ENCODE data around the gene NTM.

The NTM gene

DNA sequence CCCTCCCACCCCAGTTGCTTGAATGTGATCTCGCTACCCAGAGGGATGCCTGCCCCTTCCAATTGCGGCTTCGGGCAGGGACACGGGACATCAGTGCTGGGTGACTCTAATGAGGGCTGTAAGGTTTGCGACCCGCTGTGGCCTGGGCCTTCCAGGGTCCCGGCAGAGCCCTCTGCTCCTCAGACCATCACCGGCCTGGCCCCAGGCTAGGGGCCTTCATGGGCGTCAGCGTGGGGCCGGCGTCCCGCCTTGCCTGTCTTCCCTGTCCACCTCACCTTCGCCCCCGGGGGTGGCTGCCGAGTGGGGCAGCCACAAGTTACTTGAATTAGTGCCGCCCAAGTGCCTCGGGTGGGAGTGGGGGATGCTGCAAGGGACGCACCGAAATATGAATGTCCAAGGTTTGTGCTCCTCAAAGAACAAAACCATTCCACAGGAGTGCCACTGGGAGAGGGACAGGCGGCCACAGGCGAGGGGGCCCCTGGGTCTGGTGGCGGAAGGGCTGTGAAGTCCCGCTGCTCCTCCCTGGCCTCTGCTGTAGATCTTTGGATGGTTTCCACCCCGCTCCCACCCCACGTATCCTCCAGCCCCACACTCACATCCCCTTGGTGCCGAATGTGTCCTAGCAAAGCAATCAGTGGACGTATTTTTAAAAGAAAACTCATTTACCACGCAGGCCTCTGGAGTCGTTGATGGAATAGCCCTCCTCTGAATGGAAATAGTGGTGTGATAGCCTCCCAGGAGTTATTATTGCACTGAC is 317.1 kb downstream of the NTM start:
- DNase-seq (ENCODE audit: low read depth): no peak

DNA sequence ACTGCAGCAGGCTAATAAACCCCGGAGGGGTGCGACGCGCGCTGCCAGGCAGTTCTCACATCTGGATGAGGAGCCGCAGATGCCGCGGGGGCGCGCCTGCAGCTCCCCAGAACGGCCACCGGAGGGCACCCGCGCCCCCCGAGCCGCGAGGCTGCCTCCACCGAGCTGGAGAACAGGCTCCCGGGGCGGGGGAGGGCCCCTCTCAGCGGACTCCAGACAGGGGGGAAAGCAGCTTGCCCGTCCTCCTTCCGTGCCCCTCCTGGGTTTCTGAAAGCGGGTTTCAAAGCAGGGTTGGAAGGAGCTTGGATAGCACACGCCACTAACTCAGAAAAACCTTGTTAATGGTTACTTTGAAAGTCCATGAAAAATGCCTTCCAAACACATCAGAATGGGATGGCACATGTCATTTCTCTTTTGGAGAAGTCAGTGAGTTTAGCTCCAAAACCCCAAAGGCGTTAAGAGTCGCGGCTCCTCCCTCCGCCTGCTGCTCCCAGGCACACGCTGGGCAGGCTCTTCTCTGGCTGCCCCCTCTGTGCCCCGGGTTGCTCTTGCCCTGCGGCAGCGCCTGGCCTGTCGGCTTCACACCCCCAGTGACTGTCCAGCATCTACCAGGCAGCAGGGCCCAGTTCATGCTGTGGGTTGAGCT is 317.8 kb downstream of the NTM start:
- no peak for DNase-seq (ENCODE audit: low read depth)

DNA sequence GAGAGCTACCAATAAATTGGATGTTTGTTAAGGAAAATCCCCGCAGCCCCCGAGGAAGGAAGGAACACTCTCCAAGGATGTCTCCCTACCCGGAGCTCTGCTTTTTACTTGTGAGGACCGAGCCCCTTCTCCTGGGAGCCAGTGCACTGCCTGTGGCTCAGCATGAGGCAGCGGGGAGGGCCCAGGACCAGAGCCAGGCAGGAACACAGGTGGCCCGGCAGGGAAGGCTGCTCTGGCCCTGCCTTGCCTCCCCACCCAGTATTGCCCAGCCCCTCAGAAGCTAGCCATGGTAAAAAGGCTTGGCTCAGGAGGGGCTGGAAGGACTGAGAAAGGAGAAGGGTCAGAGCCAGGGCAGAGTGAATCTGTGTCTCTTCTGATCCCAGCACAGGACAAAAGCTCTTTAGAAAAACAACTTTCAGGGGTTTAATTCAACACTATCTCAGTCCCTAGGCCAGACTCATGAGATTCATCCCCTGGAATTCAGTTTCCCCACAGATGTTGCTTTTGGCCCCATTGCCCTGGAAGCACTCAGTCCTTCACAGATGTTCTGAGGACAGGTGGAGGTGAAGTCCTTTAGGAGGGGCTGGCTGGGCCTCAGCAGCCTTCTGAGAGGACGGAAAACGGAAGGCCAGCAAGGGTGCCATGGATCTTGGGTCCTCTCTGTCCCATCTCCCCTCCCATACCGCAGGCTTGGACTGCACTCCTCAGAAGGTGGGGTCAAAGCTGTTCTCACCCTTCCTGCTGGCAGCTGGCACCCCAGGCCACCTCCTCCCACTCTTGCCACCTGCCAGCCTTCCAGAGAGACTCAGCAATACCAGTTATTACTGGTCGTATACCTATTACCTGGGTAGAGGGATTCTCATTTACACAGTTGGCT is 318.9 kb downstream of the NTM start:
- DNase-seq (ENCODE audit: low read depth): no peak

DNA sequence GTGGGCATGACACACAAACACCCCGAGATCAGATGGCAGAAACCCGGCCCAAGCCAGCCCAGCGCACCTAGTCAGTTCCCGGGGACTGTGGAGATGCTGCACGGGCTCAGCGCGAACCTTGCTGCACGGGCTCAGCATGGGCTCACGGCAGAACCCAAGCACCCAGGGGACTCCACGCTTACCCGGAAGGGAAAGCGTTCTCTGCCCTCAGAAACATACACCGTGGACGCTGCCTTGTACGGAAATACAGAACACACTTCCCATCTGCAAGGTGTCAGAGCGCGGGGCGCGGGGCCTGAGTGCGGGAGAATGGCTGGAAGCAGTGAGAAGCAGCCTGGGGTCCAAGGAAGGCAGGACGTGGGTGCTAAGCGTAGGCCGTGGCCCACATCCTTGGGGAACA is 319.9 kb downstream of the NTM start:
- no peak for DNase-seq (ENCODE audit: low read depth)

DNA sequence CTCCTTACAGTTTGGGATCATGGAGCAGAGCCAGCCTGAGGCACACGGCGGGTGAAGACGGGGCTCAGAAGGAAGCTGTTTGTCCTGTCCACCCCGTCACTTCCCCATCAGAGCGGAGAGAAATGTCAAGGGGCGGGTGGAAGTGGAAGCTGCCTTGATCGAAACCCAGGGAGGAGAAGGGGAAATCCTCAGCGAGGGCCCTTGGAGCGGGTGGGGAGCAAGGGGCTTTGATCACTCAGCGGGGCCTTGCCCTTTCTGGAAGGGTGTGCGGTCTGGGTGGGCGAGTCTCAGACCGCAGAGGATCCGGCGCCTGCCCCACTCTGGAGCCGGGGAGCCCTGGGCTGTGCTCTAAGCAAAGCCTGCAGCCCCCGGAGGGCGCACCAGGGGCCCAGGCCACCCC is 320.4 kb downstream of the NTM start:
- DNase-seq (ENCODE audit: low read depth): no peak

DNA sequence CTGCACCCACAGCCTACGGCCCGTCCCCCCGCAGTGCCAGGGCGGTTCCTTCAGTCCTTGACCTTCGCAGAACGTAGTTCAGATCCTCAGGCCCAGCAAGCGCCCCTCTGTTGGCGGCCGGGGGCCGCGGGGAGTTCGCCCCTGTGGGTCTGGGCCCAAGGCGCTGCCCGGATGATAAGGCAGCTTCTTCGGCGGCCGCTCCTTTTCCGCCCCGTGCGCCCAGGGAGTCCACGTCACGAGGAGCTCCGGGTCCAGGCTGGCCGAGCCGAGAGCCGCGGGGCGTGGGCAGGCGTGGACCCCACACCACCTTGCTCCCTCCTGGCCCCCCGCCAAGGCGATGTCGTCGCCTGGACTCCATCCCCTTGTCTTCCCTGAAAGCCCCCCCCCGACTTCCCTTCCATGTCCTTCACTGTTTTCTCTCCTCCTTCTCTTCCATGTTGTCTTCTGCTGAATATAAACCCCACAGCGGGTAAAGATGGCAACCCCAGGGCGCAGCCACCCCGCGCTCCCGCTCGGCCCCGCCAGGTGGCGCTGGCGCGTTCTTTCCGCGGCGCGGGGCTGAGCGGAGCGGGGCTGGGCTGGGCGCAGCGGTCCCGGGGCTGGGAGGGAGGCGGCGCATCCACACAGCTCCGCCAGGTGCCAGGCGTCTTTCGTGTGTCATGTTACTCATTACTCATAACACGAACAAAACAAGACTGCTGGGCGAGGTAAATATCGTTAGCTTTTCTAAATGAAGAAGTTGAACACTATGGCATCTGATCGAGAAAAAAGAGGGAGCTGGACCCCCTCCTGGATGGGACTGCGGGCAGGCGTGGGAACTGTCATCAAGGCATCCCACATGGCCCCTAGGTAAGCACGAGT is 321.0 kb downstream of the NTM start:
- no peak for DNase-seq (ENCODE audit: low read depth)

DNA sequence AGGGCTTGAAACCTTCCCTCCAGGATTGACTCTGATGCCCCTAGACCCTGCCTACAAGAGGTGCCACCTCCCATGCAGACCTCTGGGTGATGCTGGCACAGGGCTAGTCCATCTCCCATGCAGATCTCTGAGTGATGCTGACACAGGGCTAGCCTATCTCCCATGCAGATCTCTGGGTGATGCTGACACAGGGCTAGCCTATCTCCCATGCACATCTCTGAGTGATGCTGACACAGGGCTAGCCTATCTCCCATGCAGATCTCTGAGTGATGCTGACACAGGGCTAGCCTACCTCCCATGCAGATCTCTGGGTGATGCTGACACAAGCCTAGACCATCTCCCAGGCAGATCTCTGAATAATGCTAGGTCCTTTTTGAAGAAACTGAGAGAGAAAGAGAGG is 321.7 kb downstream of the NTM start:
- no peak for DNase-seq (ENCODE audit: low read depth)

DNA sequence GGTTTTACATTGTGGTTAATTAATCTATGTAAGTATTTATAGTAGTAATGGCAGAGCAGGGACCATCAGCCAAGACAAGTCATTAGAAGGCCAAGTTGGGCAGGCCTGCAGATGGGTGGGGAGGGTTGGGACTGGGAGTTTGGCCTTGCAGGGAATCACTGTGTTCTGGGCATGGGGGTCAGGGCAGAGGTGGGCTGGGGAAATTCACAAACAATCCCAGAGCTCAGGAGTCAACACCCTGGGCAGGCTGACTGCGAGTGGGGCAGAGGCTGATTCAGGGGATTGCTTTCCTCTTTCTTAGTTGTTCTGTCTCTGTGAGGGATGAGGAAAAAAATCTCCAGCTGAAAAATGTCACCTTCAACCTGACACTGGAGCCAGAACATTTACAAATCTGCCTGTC is 322.5 kb downstream of the NTM start:
- no peak for DNase-seq (ENCODE audit: low read depth)

DNA sequence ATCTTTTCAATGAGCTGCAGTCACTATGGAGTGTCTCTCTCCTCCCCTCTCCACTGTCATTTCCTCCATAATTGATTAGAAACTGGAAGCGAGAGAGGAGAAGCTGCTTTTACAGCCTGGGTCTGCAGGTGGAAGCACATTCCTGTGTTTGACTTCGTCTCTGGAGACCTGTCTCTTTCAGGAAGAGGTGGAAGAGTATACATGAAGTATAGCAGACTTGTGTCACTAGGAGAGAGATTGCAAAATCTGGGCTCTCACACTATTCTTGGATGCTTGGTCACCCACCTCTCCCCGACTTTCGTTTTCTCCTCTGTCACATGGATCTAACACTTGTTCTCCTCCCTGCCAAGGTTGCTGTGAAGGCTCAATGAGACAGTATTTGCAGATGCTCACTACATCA is 323.3 kb downstream of the NTM start:
- DNase-seq (ENCODE audit: low read depth): no peak

DNA sequence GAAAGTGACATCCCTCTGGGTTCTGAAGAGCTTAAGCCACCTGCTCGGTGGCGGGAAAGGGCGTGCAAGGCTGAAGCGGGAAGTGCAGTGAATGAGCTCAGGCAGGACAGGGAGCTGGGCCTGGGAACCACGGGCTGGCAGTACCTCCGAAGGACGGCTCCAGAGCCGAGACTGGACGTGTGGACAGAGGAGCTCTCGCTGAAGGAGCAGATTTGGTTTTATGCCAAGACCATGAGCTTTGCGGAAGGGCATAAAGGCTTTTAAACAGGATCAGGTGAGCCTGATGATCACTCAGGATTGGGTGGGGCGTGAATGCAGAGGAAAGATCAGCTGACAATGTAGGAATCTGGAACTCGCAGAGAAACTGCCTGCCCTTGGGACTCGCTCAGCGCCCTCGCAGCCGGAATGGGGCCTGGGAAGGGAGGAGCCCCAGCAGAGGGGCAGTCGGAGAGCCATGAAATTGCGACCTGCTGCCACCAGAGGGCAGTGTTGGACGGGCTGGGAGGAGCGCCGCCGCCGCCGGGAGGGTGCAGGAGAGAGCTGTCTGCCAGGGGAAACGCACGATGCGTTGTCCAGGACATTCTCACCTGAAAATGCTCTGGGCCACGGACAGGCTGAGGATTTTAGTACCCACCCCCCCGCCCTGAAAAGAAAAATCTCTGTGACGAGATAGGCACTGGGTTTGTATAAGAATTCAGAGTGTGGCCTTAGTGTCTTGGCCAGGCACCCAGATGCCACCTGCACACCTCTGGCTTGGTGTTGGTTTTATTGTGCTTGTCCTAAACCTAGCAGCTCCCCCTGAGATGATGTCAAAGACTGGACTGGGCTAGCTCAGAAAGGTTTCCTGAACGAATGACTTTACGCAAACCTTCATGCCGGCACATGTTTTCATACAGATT is 324.4 kb downstream of the NTM start:
- no peak for DNase-seq (ENCODE audit: low read depth)

DNA sequence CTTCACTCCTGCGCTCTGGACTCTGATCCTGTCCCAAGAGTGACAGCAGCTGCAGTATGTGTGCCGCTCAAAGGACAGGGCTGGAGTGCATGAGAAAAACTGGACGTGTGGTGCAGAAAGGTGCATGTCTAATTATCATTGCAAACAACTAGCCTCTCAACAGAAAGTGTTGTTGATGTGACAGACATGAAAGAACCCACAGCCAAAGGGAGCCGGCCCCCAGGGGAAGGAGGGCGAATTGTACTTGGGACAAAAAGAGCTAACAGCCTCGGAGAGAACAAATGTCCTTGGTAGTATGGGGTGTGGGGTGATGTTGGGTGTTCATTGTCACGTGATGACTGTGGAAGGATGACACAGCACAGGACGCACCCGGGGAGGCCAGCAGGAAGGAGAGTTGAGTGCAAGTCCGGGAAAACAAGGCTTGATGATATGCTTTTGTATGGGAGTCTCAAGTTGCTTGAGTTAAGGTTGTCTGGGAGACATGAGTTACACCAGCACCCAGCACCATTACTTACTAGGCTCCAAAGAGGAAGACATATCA is 325.5 kb downstream of the NTM start:
- no peak for DNase-seq (ENCODE audit: low read depth)

DNA sequence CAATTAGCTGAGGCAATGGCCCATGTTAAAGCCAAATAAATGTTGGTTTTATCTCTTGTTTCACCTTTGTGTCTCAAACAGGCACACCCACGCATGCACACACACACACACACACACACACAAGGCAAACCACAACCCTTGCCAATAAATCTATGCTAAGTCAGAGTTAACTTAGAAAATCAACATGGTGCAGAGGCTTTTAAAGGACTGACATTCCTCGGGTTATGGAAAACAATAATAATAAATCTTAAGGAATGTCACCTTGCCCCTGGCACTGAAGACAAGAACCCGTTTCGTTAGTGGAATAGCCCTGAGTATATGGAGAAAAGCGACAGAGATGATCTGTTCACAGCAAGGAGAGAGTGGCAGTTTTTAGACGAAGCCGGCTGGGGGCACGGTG is 326.3 kb downstream of the NTM start:
- DNase-seq (ENCODE audit: low read depth): no peak

DNA sequence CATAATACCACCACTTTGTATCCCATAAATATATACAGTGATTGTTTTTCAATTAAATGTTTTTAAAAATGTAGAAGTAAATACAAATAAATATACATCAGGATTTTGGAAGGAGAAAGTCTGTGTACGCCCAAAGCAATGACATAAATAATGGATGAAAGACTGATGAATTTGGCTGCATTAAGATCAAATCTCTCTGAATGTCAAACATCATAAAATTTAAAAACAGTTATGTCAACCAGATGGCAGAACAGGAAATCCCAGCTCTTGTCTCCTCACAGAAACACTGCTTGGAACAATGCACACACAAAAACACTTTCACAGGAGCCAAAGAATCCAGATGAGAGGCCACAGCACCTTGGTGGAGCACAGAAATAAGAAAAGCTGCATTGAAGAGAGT is 332.9 kb downstream of the NTM start:
- DNase-seq (ENCODE audit: low read depth): no peak

DNA sequence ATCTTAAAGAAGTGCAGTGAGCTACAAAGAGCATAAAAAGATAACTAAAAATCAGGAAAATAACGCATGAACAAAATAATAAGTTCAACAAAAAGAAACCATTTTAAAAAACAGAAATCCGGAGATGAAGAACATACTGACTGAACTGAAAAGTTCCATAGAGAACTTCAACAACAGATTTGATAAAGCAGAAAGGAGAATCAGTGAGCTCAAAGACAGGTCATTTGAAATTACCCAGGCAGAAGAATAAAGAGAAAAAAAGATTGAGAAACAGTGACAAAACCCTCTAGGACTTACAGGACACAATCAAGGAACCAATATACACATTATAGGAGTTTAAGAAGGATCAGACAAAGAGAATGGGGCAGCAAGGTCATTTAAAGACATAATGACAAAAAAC is 334.3 kb downstream of the NTM start:
- DNase-seq (ENCODE audit: low read depth): no peak

DNA sequence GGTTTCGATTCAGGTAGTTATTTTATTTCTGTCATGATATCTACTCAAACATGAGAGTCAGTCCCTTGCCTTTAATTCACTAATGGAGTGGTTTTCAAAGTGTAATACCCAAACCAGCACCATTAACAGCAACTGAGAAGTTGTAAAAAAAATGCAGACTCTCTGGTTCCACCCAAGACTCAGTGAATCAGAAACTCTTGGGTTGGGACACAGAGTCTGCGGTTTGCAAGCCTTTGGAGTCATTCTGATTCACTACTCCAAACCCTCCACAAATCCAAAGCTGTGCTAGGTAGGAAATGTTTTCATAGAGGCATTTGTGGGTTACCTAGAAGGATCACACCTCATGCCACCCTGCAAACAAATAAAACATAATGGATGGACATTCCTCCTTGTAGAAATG is 340.1 kb downstream of the NTM start:
- no peak for DNase-seq (ENCODE audit: low read depth)

DNA sequence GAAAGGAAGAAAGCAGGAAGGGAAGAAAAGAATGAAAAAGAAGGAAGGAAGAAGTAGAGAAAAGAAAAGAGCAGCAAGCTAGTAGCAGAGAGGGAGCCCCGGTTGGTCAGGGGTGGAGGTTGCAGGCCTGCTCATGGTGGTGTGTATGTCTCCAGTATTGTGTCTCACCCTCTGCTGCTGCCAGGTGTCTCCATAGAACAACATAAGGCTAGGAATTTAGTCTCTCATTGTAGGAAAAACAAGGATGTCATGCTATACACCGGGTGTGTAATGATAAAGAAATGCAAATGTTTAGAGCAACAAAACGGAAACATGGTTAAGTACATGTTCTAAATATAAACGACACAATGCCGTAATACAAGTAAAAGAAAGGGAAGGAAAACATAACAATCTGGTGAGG is 342.5 kb downstream of the NTM start:
- no peak for DNase-seq (ENCODE audit: low read depth)

DNA sequence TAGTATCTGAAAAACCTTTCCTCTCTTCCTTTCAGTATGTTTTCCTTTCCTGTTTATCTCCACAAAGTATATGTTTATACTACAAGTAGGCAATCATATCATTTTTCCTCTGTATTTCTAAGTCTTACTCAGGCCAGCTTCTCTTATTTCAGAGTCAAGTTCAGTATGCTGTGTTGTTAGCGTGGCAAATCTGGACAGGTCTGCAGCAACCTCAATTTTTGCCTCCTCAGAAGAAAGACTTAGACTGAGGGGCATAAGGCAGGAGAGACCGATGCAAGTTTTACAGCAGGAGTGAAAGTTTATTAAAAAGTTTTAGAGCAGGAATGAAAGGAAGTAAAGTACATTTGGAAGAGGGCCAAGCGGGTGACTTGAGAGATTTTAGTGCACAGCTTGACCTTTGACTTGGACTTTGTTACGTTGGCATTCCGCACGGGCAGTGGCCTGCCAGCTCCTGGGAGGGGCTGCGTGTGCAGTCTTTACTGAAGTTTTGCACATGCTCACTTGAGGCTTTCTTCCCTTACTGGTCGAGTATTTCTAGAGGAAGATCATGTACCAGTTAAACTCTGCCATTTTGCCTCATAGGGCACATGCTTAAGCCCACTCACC is 343.2 kb downstream of the NTM start:
- DNase-seq (ENCODE audit: low read depth): no peak

DNA sequence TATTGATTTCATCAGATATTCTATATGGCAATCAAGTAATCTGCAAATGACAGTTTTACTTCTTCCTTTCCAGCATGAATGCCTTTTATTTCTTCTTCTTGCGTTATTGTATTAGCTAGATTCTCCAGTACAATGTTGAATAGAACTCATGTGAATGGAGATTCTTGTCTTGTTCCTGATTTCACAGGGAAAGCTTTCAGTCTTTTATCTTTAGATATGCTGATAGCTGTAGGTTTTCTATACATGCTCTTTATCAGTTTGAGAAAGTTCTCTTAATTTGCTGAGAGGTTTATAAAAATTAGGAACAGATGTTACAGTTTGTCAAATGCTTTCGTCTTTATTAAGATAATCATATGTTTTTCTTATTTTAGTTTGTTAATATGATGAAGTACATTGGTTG is 347.2 kb downstream of the NTM start:
- no peak for DNase-seq (ENCODE audit: low read depth)

DNA sequence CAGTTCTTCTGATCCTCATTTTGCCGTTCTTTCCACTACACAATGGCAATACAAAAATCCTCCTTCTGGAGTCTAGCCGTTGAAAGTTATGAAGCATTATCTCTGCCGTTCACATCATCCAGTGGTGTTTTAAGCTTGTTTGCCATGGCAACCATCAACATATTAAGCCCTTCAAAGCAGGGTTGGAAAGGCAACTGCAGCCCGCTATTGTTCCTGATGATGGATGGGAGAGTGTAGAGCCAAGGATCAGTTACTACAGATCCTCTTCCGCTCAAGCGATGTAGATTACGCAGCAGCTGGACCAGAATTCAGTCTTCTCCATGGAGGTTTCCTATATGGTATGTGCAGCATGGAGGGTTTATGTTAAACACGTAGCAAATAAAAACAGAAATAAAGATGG is 352.7 kb downstream of the NTM start:
- no peak for DNase-seq (ENCODE audit: low read depth)

DNA sequence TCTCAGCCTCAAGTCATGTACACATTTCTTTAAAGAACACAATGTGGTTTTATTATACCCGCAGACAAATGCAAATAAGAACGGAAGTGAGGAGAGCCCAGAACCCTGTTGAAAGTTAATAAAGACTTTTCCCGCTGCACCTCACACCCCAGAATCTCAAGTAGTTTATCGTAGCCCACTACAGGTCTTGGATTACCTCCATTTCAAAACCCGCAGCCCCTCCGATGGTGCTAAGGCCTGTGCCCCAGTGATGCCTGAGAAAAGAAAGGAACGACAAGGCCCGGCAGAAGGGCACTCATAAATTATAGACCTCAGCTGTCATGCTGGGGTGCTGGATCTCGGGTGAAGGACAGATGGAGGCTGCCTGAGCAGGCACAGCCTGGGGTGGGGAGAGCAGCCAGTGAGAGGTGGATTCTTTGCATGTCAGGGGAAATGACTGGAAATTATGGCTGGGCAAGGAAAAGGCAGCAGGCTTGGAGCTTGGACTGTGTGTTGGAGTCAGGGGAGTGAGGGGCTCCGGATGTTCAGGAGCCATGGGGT is 354.1 kb downstream of the NTM start:
- DNase-seq (ENCODE audit: low read depth): no peak

Data from activated T-helper 9 cell treated with anti-CD3 and anti-CD28 coated beads, Interleukin-2, amount 50 U/mL, for 16 hours (primary cell).